ENCODE data around the gene NT5DC4. TPM values are rescaled to one million over a fixed set of nuclear protein-coding genes. Genes with fewer than 3 reads are reported as not detected.

Gene NT5DC4
- total and polyA plus RNA-seq, 2 of the 8 experiments (the other 6 are each of a cell fraction or from before 2014, with no cell fraction given): not detected

DNA sequence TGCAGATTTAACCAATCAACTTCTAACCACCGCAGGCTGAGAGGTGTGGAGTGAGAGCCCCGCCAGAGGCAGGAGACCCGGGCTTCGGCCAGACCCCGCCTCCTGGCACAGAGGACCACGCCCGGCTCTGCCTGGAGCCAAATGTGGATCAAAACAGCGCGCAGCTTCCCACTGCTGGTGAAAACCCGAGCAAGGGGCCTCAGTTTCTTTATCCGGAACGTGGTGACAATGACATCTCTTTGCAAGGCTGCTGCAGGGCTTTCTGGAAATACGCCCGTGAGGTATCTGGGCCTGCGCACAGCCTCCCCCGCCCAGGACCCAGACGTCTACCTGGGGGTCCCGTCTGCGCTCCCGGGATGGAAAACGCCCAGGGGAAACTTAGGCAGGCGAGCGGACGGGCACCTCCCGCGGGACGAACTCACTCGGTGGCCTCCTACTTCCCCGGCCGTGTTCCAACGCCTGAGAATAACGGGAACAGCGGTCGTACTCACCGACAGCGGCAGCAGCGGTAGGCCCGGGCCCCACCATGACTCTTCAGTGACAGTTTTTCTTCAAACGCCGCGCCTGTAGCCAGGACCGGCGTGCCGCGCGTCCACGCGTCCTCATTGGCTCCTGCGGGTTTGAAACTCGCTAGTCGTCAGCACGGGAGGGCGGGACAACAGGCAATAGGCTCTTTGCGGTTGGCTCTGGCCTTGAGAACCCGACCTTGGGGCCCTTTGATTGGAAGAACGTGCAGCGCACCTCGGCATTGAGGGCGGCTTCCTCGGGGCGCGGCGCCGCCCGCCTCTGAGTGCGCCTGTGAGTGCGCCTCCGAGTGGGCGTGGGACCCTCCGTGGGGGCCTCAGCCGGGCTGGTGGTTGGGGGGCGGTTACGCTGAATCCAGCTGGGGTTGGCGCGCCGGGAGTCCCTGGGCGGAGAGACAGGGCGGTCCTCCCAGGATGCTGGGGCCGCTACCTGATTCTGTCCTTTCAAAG, 43.5 kb downstream of the NT5DC4 start, which contains the start of gene CKAP2L (continued):
- peak; percentile 40; the same call in 1 of the 2 replicates for TF ChIP-seq PHF8 (conservative IDR thresholded peaks at IDR 0.05; ENCODE audit: low read depth, low read length)
- no peak for TF ChIP-seq GABPA (IDR thresholded peaks at IDR 0.05; ENCODE audit: borderline replicate concordance, insufficient read depth, low read length)

Measured in H1 (cell line).